SH-SY5Y (cell line): ENCODE data around the gene VWDE.

Experiments
- GATA2 ChIP-seq: IDR thresholded peaks from 2 replicates; pipeline ENCODE4 v1.6.1; 2011; ENCODE audit warnings: mild to moderate bottlenecking, low read depth, low read length
- GATA3 ChIP-seq: IDR thresholded peaks from 2 replicates; pipeline ENCODE4 v1.6.1; 2011; ENCODE audit warnings: low read depth, mild to moderate bottlenecking, low read length, moderate library complexity

VWDE gene

DNA sequence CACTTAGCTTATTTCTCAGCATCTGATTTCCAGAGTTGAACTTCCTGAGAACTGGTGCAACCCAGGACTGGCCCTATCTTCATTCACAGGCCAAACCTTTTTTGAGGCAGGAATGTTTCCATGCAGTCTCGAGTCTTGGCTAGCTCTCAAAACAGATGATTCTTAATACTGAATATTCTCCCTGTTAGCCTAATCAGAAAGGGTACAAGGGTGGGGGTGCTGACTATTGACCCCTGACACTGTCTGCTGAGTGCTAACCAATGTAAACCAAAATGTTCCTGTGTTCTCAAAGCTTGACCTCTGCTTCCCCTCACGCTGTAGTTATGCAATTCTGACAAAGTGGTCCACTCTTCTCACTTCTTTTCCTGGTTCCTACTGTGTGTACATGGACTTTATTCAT, 25.3 kb downstream of the VWDE start:
- no peak for TF ChIP-seq GATA2

DNA sequence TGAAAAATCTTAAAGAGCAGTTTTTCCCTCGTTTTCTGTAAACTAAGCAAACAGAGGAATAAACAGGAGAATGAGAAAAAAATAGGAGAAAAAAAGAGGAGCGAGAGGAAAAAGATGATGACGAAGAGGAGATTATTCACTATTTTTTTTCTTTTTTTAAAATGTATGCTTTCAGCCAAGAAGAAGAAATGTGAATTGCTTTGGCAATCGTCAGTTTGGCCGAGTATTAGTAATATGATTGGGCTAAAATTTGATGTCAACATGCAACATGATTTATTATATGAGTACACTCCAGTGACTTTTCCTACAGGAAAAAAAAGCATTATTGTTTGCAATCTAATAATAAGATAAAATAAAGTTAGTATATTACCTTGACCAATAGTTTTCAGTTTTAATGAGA, 26.3 kb downstream of the VWDE start:
- TF ChIP-seq GATA2: no peak
- TF ChIP-seq GATA3: no peak

DNA sequence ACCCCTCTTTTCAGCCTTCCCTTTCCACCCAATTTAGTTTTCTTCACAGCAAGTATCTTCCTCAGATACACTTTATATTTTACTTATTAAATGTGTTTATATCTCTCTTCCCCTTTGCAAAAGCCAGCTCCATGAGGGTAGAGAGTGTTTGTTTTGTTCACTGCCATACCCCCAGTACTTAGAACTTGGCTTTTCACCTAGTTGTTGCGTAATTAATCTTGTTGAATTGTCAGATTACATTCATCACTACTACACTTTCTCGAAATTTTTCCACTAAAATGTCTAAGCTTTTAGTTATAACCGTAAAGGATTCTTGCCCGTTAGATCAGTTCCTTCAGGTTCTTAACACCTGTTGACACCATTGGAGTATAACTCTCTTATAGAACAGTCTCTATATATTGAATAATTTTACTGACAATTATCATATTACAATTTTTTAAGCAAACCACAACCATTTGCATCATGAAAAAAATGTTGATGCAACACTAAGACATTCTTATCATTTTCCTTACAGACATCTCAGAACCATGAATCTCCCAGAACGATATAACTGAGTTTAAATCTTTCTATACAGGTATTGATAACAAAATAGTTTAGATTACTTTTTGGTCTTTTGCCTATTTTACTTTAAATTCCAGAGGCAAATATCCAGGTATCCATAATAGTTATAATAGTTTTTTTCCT, 29.9 kb downstream of the VWDE start:
- no peak for TF ChIP-seq GATA3
- TF ChIP-seq GATA2: no peak

DNA sequence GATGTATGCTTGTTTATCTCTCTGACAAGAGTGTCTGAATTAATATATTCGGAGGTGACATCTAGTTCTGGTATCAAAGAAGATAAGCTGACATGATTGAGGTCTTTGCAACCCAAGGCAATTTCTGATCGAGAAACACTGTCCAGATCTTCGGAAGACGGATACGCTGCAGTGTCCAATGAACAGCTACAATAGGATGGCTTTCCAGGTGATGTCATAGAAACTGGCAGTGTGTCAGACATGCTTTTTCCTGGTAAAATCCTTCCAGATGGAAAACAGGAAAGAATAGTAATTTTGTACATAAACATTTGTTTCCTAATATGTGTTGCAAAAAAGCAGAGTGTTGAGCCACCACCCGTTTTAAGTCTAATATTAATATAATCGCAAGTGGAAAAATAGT, 33.4 kb downstream of the VWDE start:
- no peak for TF ChIP-seq GATA2
- no peak for TF ChIP-seq GATA3

DNA sequence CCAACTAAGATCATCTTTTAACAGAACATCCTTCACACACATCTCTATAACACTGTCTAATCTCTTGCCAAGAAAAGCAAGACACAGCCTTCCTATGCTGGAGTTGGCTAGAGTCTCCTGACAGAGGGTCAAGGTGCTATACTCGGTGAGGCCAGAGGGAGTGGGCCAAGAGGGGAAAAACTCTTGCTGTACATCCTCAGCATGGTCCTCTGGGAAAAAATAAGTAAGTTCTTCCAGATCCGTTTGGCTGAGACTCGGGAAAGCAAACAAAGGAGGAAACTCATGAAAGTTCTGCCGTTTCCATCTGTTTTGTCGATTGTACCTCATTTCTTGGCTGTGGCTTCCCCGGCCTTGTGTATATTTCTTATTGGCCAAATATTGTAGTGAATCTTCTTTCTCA, 33.9 kb downstream of the VWDE start:
- TF ChIP-seq GATA2 (no peak), GATA3 (no peak)

DNA sequence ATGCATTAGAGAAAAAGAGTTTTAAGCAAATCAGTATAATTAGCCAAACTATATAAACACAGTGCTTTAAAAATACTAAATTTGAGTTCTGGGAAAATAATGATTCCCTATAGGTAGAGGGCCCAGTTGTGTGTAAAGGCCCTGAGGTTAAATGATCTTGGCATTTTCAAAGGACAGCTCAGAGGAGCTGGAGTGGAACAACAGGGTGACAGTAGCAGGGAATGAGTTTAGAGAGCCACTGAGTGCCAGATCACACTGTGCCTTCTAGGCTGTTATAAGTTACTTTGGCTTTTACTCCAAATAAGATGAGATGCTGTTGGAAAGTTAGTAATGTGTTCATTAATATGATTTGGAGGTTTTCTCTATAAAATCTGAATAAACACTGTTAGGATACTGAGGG, 34.6 kb downstream of the VWDE start:
- TF ChIP-seq GATA2 (no peak), GATA3 (no peak)

DNA sequence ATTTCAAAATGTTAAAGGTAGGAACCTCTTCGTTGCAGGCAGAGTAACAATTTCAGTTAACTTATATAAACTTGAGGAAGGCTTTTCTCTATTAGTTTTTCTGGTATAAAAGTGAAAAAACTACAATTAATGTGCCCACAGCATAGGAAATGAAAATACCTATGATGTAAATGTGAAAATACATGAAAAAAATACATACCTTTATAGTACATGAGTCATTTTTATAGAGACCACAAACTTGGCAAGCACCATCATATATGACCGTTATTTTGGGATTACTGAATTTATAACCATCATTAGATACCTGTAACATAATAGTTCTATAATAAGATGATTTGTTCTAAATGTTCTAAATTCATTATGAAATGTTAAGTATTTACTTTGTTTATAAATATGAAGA, 42.7 kb downstream of the VWDE start:
- TF ChIP-seq GATA3: no peak
- TF ChIP-seq GATA2: no peak

DNA sequence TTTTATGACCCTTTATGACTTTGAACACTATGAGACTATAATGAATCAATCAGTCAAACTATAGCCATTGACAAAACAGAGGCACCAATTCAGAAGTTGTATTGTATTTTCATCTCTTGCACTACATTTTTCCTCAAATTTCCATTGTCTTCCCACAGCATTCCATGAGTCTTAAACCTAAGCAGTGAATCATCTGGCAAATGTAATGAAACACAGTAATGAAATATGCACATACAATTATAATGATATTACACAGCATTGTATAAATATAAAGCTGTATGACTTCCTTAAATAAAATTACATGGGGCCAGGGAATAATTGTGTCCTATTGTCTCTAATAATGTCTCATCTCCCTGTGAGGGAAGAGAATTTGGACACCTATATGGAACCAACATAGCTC, 45.0 kb downstream of the VWDE start:
- TF ChIP-seq GATA2: no peak
- no peak for TF ChIP-seq GATA3

DNA sequence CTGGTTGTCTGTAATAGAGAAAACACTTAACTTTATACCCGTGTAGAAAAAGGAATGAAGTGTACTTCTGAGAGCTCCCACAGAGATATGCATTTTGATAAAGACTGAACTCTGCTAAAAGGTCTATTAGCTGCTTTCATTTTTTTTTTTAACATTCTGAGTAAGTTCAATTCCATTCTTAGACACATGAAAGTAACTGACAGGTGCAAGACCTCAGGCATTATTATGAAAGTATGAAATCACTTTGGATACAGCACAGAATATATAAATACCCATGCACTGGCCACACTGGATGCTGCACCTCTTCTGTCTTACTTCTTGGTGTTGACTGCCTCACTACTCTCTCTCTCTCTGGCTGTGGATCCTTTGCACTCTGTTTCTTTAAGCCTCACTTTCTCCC, 46.2 kb downstream of the VWDE start:
- TF ChIP-seq GATA2 (no peak), GATA3 (no peak)

DNA sequence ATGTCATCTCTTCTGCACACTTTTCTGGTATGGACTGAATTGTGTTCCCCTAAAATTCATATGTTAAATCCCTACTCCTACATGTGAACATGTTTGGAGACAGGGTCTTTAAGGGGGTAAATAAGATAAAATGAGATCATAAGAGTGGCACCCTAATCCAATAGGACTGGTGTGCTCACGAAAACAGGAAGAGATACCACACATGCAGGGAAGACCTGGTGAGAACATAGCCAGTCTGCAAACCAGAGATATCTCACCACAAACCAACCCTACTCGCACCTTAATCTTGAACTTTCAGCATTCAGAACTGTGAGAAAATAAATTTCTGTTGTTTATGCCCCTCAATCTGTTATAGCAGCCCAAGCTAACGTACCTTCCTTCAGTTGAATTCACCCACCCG, 51.8 kb downstream of the VWDE start:
- TF ChIP-seq GATA2: no peak
- TF ChIP-seq GATA3: no peak

DNA sequence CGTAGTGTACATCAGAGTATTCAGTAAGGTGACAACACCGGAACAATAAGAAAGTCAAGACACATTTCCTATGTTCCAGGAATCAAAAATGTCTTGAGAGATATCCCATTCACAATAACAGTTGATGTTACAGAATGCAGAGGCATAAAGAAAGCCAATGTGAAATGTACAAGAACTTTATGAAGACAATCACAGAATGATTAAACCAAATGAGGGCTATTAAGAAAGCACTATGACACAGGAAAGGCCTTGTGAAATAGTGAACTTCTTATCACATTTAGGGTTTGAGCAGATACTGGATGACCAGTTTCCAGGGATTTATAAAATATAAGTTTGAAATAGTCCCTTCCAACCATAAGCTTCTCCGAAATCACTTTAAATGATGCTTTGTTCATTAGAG, 52.7 kb downstream of the VWDE start:
- TF ChIP-seq GATA3 (no peak), GATA2 (no peak)

DNA sequence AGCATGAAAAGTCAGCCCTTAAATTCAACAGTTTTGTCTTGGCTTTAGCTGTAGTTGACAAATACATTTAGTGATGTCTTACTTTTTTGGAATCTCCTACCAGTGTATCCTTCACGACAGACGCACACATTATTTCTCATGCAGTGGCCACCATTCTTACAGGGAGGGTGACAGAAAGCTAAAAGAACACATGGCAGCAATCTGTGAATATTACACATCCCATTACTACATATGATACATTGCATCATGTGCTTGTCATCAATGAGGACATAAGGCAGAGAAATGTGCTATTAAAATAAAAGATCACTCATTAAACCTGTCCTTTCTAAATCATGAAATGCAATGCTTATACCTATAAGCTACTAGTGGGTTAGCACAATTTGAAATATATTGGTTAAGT, 66.6 kb downstream of the VWDE start:
- TF ChIP-seq GATA2 (no peak), GATA3 (no peak)

DNA sequence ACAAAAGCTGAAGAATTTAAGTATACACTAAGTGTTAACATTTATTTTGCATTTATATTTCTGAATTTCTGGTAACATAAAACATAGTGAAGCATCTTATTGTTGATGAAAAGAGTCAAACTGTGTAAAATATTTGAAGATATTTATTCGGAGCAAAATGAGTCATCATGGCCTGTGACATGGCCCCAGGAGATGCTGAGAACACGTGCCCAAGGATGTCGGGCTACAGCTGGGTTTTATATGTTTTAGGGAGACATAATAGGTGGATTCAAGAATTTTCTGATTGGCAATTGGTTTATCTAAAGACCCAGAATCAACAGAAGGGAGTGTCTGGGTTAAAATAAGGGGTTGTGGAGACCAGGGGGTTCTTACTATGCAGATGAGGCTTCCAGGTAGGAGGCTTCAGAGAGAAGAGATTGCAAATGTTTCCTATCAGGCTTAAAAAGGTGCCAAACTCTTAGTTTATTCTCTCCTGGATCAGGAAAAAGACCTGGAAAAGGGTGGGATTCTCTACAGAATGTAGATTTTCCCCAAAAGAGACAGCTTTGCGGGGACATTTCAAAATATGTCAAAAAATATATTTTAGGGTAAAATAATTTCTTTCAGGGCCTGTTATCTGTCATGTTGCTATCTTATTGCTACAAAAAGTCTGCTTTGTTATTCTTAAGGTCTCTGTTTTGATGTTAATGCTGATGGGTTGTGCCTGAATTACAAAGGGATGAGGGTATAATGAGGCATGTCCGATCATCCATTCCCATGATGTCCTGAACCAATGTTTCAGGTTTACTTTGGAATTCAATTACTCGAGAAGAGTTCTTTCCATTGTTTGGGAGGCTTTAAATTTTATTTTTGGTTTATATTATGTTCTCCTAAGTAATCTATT, 74.5 kb downstream of the VWDE start:
- TF ChIP-seq GATA2 (no peak), GATA3 (no peak)

DNA sequence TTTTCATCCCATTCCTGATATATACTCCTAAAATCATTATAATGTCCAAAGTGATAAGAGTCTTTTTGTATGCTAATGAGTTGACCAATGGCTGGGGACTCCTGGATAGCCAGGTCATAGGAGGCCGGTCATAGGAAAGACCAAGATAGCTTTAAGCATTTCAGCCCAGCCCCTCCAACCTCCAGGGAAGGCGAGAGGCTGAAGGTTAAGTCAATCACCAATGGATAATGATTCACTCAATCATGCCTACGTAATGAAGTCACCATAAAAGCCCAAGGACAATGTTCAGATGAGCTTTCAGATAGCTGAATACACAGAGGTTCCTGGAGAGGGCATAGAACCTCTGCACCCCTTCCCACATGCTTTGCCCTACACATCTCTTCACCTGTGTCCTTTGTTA, 75.7 kb downstream of the VWDE start:
- no peak for TF ChIP-seq GATA3
- no peak for TF ChIP-seq GATA2

DNA sequence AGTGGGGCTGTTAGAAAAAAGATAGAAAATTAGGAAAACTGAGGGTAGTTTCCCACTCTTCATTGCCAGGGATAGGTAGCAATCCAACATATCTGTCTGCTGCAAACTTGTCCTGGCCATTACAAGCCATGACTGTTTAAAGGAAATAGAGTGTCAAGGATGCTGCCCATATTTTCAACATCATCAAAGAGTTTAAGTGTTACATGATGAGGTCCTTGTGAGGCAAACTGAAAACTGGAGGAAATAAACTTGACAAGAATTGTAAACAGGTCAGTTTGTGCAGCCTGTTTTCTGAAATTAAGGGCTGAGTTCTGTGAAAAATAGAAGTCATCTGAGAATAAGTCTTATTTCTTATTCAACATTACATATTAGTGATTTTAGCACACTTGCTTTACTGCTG, 78.0 kb downstream of the VWDE start:
- no peak for TF ChIP-seq GATA3
- TF ChIP-seq GATA2: no peak
